Measurements from ENCODE around the gene MCC. TPM values are rescaled to one million over a fixed set of nuclear protein-coding genes. Genes with fewer than 3 reads are reported as not detected.

MCC gene
- total and polyA plus RNA-seq, 2 of the 4 experiments (the other 2 are of a cell fraction), result 5.0 to 20.6 TPM

GRCh38 chr5:113105693-113106280 is 382.5 kb downstream of the MCC start:
- H2AK9ac ChIP-seq (replicated peaks; ENCODE audit: low read depth, low read length, poor library complexity), result no peak overlapping the region
- H4K8ac ChIP-seq (ENCODE audit: low read depth in 2 of 2, low read length in 2 of 2), result no peak overlapping the region
- H3K9me1 ChIP-seq (ENCODE audit: insufficient read depth, low read length), result no peaks in the 10 kb centered on the region
- no peak overlapping the region for H3K27ac ChIP-seq (ENCODE audit: insufficient read depth, low read length)
- no peak overlapping the region for H3K18ac ChIP-seq (ENCODE audit: low read depth, low read length)
- H2BK20ac ChIP-seq (ENCODE audit: low read depth, low read length), result no peak overlapping the region
- H2AK5ac ChIP-seq (ENCODE audit: low read depth, low read length), result no peak overlapping the region
- no peak overlapping the region for H2AFZ ChIP-seq (replicated peaks; ENCODE audit: low read length, poor library complexity)
- no peak for ATAC-seq (ENCODE audit: low read depth)
- no peak overlapping the region for H2BK15ac ChIP-seq (ENCODE audit: low read depth, low read length)
- no TSS peak for BruUV-seq (replicated peaks)
- no peak overlapping the region for H3K9ac ChIP-seq (ENCODE audit: low read depth, low read length)
- H3K4me1 ChIP-seq (ENCODE audit: control insufficient read depth, insufficient read depth, low read length), result no peaks in the 10 kb centered on the region
- 0 out of 4 replicates have a peak, but pooled peaks cover 0 to 4% of the 10 kb centered on the region in 2 experiments for H3K79me1 ChIP-seq (ENCODE audit: low read depth in 1 of 2, low read length in 2 of 2)
- DNase-seq, result no peak
- H2BK5ac ChIP-seq (ENCODE audit: low read depth, low read length, poor library complexity, severe bottlenecking), result no peak overlapping the region
- no peaks in the 10 kb centered on the region for H4K20me1 ChIP-seq (ENCODE audit: insufficient read depth, low read length)
- H3K56ac ChIP-seq (ENCODE audit: extremely low read depth, insufficient read depth, low read length), result no peak overlapping the region
- 87% methylated on average over 3 of the region's 5 CpGs; no CpG with 5 or more reads in 1 of the 2 experiments for WGBS, 2 experiments (ENCODE audit: extremely low coverage in 2 of 2, insufficient read length in 1 of 2)
- no peak overlapping the region for H3K4me2 ChIP-seq (ENCODE audit: low read depth, low read length)
- TF ChIP-seq POLR2A (IDR thresholded peaks at IDR 0.05; ENCODE audit: low read depth, low read length) (no peak), BHLHE40 (IDR thresholded peaks at IDR 0.05; ENCODE audit: low read depth, low read length) (no peak)
- no peaks in the 10 kb centered on the region for H3K9me3 ChIP-seq (ENCODE audit: control insufficient read depth, insufficient read depth, low read length)
- H3K23ac ChIP-seq (ENCODE audit: low read depth, low read length), result no peak overlapping the region
- no peak overlapping the region for H3K4ac ChIP-seq (ENCODE audit: low read depth, low read length)
- no peak overlapping the region for H3K4me3 ChIP-seq (ENCODE audit: insufficient read depth, low read depth, low read length)
- H2BK120ac ChIP-seq (ENCODE audit: low read depth, low read length), result no peak overlapping the region
- dilution Hi-C loops (cut with HindIII; ENCODE audit: low sequenced_read_pairs, unreplicated experiment), result no loop called here
- in situ Hi-C loops (cut with MboI; ENCODE audit: low sequenced_read_pairs), result no loop called here
- no peaks in the 10 kb centered on the region for H3K27me3 ChIP-seq (ENCODE audit: control insufficient read depth, insufficient read depth, low read length)
- intact Hi-C loops (cut with micrococcal nuclease), result no loop called here
- H4K5ac ChIP-seq (ENCODE audit: low read depth, low read length), result no peak overlapping the region
- H4K91ac ChIP-seq (ENCODE audit: insufficient read depth, low read depth, low read length), result no peak overlapping the region
- no peak overlapping the region for H3K14ac ChIP-seq (replicated peaks; ENCODE audit: low read depth, low read length)
- peaks cover 20% of the 10 kb centered on the region for H3K36me3 ChIP-seq (ENCODE audit: control insufficient read depth, insufficient read depth, low read length)
- CTCF ChIA-PET, result no interaction called here
- POLR2A ChIA-PET (ENCODE audit: unreplicated experiment), result no interaction called here
